ENCODE measurements around the gene PIK3AP1. TPM values are rescaled to one million over a fixed set of nuclear protein-coding genes. Genes with fewer than 3 reads are reported as not detected.
"Not testable (repeated sequence)": the region's sequence is repeated elsewhere in the genome, so short reads cannot be mapped to it uniquely, and the experiment has no call there.

The PIK3AP1 gene
- 1 to 10 TPM; 4.8 to 5.7 (median 5.4) TPM for polyA plus RNA-seq (ENCODE audit: insufficient read length in 3 of 3)

DNA sequence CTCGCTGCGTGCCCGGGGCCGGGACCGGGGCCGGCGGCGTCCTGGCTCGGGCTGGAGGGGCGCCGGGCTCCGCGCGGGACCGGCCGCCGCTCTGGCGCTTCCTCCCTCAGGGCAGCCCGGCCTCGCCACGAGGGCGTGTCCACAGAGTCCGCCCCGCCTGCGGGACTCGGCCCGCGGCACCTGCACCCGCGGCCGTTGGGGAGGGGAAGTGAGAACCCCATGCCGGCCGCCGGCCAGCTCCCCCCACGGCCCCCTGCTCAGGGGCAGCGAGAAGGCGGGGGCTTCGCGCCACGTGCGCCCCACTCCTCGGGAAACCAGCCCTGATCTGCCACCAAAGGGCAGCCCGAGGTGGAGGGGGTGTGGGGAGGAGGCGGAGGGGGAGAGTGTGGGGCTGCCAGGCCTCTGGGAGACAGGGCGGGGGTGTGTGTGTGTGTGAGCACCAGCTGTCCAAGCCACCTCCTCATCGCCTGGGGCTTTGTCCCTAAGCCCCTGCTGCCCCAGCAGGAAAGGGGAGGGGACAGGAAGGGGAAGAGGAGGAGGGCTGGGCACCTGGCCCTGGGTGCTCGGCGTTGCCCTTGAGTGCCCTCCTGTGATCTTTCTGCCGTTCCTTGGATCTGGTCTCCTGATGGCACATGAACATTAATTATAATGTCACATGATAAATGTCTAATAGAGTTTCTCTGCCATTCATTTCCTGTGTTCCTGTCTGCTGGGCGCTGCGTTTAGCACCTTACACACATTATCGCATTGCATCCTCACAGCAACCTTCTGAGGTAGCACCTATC lies at the start of gene PIK3AP1:
PIK3AP1 (minus strand) TSS at position 93 of the 785 bp plus-strand sequence. CDS start 120 bp downstream, outside the sequence.
- DNase-seq (ENCODE audit: low read depth in 3 of 3, low spot score in 2 of 3) = peak in 1 of 3 donors; percentile 10

GRCh38 chr10:96768136-96768535 lies 47.8 kb upstream of the PIK3AP1 start:
- no peak for DNase-seq (ENCODE audit: low read depth in 3 of 3, low spot score in 2 of 3)

DNA sequence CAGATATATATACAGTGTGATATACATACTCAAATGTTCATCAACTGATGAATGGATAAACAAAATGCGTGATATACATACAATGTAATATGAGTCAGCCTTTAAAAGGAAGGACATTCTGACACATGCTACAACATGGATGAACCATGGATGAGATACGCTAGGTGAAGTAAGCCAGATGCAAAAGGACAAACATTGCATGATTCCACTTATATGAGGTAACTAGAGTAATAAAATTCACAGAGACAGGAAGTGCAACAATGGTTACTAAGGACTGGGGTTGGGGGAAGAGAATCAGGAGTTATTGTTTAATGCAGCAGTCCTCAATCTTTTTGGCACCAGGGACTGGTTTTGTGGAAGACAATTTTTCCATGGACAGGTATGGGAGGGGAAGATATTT lies 47.3 kb upstream of the PIK3AP1 start:
- no peak for DNase-seq (ENCODE audit: low read depth in 3 of 3, low spot score in 2 of 3)

DNA sequence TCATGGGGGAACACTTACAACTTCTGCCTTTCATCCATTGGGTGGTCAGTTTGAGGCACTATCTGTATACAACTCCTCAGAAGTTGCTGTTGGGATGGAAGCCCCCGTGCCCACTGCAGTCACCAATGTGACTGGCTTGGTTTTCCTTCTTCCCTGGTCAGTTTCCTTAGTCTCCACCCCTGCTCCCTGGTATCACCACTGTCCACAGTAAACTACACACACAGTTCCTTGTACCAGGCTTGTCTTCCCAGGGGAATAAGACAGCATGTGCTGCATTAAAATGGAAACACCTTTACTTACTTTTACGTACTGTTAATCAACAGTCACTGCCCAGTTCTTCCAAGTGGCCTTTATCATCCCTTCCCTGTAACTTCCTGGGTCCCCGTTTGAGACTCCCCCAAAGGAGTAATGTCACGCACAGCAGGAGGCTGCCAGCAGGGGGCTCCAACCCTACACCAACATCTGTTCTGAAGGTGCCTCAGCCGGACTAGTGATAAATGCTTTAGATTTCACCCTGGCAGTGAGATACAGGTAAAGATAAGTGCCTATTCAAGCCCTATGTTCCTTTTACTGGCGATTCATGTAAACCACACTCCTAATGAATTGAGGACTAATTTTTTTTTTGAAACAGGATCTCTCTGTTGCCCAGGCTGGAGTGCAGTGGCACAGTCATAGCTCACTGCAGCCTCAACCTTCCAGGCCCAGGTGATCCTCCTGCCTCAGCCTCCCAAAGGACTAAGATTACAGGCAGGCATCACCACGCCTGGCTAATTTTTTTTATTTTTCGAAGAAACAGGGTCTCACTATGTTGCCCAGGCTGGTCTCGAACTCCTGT lies 45.3 kb upstream of the PIK3AP1 start:
- DNase-seq (ENCODE audit: low read depth in 3 of 3, low spot score in 2 of 3) = peak in 1 of 3 donors; percentile 10

DNA sequence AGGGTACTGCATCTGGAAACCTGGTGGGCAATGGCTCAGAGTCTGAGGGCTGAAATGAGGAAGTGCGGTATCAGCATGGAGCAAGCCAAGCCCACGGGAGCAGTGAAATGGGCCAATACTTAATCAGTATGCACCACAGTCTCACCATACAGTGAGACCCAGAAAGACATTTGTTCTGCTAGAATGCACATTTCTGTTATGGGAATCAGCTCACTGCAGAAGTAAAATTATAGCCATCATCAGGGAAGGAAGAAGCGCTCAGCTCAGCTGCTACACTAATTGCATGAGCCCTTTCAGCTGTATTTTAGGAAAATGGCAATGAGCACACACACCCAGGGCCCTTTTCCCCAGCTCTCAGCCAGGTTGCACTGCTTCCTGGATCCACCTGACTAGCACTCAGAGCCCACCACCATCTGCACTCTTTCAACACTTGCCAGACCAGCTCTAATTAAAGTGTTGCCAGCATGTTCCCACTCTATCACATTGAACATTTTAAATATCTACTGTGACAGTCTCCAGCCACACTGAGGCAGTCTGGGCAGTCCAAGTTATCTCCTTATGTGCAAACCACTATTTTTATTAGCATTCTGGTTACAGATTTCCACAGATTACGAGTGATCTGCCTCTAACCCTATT lies 44.2 kb upstream of the PIK3AP1 start:
- DNase-seq (ENCODE audit: low read depth in 3 of 3, low spot score in 2 of 3) = no peak

- DNase-seq (ENCODE audit: low read depth in 3 of 3, low spot score in 2 of 3) = no peak
Measured at GRCh38 chr10:96758423-96758822, 38.1 kb upstream of the PIK3AP1 start.

DNA sequence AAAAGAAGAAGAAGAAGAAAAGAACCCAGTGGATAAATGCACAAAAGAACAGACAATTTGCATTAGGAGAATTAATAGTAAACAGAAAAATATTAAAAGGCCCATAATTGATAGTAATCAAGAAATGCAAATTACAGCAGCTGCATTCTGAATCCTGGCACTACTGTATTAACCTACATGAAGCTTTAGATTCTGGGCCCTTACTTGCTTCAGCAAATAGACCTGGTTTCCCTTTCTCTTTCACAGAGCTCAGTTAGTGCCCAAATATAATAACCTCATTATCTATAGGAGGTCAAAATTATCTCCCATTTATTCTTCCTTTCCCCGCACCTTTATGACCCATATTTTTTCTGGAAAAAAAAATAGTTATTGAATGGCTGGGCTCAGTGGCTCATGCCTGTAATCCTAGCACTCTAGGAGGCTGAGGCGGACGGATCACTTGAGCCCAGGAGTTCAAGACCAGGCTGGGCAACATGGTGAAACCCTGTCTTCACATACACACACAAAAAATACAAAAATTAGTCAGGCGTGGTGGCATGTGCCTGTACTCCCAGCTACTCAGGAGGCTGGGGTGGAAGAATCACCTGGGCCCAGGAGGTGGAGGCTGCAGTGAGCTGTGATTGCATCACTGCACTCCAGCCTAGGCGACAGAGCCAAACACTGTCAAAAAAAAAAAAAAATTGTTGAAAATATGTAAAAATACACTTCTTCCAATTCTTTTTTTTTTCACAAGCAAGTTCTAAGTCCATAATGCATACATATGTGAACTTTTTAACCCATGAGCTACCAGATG lies 36.0 kb upstream of the PIK3AP1 start:
- DNase-seq (ENCODE audit: low read depth in 3 of 3, low spot score in 2 of 3) = no peak

DNA sequence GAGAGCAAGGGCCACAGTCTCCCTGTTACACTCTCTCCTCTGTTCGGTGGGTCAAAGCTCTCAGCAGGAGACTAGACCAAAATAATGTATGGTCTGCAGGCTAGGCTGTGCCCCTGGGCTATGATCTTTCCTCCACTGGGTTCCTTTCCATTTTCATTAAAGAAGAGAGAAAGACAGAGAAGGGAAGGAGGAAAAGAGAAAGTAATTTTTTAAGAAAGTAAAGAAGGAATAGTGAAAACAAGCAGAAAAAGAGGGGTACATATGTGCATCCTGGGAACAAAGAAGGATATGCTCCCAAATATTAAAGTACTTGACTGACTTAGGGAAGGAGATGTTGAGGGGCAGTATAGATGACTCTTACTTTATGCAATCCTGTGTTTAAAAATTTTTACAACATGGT lies 33.6 kb upstream of the PIK3AP1 start:
- DNase-seq (ENCODE audit: low read depth in 3 of 3, low spot score in 2 of 3) = no peak

- no peak for DNase-seq (ENCODE audit: low read depth in 3 of 3, low spot score in 2 of 3)
Measured at GRCh38 chr10:96752375-96752774, 32.1 kb upstream of the PIK3AP1 start.

- not testable (repeated sequence) for DNase-seq (ENCODE audit: low read depth in 3 of 3, low spot score in 2 of 3)
Measured at GRCh38 chr10:96750316-96750715, 30.0 kb upstream of the PIK3AP1 start.

GRCh38 chr10:96747734-96748550 lies 27.6 kb upstream of the PIK3AP1 start:
- no peak for DNase-seq (ENCODE audit: low read depth in 3 of 3, low spot score in 2 of 3)

DNA sequence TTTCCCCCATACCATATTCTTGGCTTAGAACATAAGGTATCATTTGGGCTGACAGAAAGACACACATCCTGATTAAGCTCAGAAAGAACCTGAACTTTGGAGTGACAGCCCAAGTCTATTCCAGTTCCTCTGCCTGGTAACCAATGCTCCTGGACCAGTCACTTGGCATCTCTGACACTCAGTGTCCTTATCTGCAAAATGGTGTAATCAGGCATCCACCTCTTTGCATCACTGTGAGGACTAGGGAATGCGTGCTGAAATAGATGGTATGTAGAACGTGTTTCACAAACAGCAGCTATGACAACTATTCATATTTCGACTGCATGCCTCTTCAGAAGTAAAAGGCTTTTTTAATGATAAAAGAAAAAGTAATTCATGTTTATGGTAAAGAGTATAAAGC lies 26.2 kb upstream of the PIK3AP1 start:
- no peak for DNase-seq (ENCODE audit: low read depth in 3 of 3, low spot score in 2 of 3)

- no peak for DNase-seq (ENCODE audit: low read depth in 3 of 3, low spot score in 2 of 3)
Measured at GRCh38 chr10:96745950-96746349, 25.6 kb upstream of the PIK3AP1 start.

DNA sequence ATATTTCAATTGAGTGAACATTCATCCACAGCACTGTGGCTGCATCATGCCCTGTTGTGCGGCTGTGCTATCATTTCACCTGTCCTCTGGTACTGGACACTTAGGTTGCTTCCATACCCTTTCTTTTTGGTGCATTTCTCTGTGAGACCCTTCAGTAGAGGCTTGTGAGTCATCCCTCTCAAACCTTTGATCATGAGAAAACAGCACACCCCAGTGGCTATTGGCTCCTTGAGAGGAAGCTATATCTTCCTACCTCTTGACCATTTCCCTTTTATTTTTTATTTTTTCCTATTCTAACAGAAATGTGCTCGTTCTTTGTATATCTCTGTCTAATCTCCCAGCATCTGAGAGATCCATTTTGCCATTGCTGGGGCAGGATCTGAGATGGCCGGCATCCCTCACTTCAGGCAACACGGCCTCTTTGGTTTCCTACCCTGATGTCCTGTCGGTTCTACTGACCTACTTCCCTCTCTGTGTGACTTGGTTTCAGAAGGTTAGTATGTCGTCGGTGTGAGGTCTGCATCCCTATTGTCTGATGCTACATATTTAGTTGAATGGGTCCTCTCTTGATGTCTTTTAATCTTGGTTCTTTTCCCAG lies 23.8 kb upstream of the PIK3AP1 start:
- no peak for DNase-seq (ENCODE audit: low read depth in 3 of 3, low spot score in 2 of 3)

DNA sequence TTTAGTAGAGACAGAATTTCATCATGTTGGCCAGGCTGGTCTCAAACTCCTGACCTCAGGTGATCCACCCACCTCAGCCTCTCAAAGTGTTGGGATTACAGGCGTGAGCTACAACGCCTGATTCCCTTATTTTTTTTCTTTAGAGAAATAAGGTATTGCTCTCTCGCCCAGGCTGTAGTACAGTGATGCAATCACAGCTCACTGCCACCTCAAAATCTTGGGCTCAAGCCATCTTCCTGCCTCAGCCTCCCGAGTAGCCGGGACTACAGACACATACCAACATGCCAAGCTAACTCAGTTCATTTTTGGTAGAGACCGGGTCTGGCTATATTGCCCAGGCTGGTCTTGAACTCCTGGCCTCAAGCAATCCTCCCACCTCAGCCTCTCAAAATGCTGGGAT lies 21.2 kb upstream of the PIK3AP1 start:
- not testable (repeated sequence) for DNase-seq (ENCODE audit: low read depth in 3 of 3, low spot score in 2 of 3)

DNA sequence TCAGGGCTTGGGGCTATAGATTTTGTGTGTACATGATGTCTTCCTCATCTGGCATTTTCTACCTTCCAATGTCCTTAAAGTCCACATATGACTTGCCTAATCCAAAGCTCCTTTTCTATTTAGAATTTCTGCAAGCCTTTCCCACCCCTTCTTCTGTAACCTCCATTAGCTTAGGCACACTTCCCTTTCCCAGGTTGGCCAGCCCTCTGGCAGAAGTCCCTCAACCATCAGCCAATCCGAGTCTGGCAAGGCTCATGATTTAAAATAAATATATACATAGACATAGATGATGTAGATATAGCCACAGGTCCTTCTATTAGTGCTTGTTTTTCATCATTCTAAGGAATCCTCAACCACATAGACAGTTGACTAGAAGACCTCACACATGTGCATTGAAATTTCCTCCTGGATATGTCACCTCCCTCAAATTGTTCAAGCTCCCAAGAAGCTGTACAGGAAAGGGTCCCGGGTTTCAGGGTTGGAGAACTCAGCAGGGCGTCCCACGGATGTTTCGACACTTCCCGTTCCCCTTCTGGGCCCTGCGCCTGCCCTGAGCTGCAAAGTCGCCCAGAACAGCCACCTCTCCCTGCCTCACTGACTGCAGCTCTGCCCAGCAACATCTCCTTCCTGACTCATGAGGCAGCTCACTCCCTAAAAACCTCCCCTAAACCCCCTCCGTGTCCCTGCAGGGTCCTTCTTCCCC lies 20.4 kb upstream of the PIK3AP1 start:
- DNase-seq (ENCODE audit: low read depth in 3 of 3, low spot score in 2 of 3) = no peak

DNA sequence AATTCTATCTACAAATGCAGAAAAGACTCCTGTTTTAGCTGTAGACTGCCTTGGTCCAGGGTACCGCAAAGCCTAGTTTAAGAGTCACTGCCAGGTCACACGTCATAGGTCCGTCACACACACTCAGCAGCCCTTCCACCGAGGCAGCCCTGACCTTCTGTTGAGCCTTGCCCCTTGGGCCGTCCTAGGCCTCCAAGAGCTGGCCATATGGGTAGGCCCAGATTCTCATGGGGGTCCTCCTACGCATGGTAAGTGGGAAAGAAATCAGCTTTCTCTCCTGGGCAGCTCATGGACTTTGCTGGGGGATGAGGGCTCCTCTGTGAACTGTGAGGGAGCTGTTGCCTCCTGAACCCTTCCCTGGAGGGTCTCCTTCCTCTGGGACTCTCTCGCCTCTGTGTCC lies 19.8 kb upstream of the PIK3AP1 start:
- DNase-seq (ENCODE audit: low read depth in 3 of 3, low spot score in 2 of 3) = no peak

- not testable (repeated sequence) for DNase-seq (ENCODE audit: low read depth in 3 of 3, low spot score in 2 of 3)
Measured at GRCh38 chr10:96737307-96737902, 17.1 kb upstream of the PIK3AP1 start.
